Urothelium cell line (cell line): Measurements from ENCODE around the gene RXRA.

ENCODE experiments used
- DNase-seq: peaks from one replicate; pipeline ENCODE4 v3.0.0; 2011; ENCODE audit warnings: low spot score, mixed read lengths
- FAIRE-seq: peaks from 2 replicates; lab custom pipeline; 2011; peaks lifted over from hg19 to GRCh38; lab: Jason Lieb, UNC

Gene RXRA

DNA sequence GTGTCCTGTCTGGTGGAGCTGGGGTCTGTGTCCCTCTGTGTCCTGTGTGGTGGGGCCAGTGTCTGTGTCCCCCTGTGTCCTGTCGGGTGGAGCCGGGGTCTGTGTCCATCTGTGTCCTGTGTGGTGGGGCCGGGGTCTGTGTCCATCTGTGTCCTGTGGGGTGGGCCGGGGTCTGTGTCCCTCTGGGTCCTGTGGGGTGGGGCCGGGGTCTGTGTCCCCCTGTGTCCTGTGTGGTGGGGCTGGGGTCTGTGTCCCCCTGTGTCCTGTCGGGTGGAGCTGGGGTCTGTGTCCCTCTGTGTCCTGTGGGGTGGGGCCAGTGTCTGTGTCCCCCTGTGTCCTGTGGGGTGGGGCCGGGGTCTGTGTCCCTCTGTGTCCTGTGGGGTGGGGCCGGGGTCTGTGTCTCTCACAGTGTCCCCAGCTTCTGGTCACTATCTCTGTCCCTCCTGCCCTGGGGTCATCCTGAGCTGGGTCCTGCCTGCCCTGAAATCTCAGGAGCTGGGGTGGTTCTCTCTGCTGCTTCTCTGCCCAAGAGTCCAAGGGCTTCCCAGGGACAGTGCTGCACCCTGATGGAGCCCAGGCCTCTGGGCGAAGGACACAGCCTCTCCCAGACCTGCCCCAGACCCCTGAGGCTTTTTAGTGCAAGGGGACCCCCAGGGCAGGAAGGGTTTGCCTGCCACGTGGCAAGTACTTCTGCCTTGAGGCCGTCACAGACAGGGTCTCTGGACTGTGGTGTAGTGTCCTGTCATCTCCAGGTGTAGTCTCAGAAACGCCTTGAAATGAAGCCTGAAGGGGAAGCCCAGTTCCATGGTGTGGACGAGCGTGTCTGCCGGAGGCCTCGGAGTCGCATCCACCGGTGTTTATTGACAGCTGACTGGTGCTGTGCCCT is 131.3 kb downstream of the RXRA start:
- no peak for FAIRE-seq

DNA sequence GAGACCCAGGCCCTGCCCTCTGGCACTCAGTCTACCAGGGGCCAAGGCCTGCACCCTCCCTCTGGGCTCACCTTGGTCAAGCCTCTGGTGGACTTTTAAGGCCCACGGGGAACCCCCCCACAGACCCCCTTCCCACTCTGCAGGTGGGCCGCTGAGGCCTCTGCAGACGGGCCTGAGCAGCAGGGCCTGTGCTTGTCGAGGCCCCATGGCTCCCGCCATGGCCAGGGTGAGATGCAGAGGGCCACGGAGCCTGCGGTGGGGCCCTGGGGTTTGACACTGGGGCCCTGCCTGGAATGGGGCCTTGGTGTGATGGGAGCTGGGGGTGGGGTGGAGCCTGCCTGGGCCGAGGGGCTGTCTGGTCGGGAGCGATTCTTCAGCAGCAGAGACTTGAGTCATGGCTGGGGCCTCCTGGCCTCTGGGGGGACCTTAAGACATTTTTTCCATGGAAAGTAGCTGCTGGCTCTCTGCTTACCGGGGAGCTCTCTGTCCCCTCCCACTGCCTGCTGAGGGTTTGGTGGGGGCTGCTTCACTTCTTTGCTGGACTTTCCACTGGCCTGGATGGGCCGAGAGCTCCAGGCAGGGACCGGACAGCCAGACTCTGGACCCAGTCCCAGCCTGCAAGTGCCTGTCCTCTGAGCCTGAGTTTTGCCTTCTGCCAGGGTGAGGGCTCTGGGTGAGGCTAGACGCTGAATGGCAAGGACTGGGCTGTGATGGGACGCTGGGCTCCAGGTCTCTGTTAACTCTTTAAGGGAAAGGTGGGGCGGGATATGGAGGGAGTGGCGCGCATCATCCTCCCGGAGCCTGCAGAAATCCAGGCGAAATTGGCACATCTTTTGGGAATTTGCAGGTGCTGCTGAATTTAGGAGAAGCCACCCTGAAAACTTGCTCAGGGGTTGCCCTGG is 132.2 kb downstream of the RXRA start:
- FAIRE-seq (no peak), DNase-seq (no peak)

More for the DNA sequence above, 131.3 kb downstream of the RXRA start:
- no peak for DNase-seq

DNA sequence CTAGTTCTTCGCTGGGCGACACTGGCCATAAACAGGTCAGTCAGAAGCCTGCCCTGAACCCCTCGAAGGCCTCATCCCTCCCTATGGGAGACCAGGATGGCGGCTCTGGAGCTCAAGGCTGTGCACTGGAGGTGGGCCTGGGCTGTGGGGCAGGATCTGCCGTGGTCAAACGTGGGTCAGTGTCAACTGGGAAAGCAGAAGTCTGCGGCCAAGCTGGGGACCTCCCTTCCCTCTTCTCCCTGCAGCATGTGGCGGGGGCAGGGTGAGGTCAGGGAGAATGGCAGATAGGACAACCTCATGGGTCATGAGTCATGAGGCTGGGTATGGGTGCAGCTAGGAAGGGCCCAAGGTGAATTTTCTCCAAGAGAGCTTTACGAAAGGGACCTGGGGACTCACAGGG is 132.9 kb downstream of the RXRA start:
- FAIRE-seq (no peak), DNase-seq (no peak)

DNA sequence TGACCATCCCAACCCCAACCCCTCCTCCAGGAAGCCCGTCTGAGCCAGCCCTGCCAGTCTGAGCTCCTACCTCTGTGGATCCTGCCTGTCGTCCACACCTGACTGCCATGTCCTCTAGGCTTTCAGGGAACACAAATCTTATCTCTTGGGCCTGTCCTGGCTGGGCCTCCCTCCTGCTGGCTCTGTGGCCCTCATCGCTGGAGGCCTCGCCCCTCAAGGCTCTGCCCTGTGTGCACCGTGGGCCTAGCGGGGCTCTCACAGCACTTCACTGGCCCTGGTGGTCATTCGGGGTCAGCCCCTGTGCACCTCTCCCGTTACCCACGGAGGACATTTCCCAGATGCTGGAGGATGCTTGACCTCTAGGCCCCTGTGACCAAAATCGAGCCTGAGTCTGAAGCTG is 133.3 kb downstream of the RXRA start:
- FAIRE-seq, result no peak
- no peak for DNase-seq

DNA sequence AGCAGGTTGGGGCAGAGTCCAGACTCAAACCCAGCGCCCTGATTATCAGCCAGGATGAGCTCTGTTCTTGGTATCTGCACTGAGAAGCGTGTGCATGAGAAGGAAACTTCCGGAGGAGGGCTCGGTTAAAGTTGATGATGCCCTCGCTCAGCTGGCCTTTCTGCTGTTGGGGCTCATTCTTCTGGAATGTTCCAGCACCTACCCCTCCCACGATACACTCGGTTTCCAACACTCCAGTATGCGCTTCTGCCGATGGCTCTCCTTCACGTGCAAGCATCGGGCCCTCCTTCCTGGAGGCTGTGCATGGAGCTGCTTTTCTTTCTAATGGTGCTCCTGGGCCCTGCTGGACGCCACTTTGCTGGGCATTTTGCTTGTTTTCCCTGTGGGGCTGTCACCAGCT is 134.0 kb downstream of the RXRA start:
- no peak for FAIRE-seq
- DNase-seq, result no peak

DNA sequence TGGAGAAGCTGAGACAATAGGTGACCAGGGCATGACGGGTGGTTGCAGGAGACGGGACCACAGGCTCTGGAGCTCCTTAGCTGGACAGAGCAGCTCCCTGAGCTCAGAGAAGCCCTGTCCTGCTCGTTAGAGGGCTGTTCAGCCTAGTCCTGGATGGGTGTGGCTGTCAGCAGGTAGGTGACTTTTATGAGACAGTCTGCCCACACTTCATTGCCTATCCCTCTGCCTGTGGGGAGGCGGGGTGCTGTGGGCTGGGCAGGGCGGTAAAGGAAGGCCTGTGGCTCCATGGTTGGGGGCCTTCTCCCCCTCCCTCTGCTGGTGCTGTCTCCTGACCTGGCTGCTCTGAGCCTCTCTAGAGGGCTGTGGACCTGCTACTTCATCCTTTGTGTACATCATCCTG is 134.6 kb downstream of the RXRA start:
- no peak for FAIRE-seq
- DNase-seq, result no peak

DNA sequence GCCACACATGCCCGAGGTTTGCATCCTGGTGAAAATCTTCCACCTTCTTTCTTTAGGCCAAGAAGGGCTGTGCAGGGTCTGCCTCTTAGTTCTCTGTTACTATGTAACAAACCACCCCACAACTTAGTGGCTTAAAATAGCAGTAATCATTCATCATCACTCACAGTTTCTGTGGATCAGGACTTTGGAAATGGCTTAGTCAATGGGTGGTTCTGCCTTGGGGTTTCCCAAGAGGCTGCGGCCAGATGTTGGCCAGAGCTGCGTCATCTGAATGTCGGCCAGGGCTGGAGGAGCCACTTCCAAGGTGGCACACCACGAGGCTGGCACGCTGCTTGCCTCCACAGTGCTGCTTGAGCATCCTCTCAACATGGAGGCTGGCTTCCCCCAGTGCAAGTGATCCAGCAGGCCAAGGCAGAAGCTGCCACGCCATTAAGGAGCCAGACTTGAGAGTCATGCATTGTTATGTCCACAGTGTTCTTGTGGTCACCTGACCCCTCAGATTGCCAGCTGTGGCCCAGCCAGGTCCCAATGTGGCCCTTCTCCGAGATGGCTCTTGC is 135.2 kb downstream of the RXRA start:
- no peak for FAIRE-seq
- DNase-seq, result no peak

DNA sequence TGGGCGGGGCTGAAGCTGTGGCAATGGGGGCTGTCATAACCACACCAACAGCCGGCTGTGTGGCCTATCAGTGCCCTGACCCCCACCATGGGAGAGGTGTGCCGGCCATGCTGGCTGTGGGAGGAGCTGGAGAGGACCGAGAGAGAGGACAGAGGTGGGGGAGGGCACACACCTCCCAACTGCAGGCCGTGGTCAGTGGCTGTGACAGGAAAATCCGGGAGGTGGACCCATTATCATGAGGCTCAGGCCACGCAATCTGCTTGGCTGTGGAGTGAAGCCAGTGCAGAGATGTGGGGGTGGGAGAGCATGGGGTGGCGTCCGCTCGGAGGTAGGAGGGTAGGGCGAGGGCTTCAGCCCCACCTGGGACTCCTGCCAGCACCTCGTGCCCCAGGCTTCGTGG is 136.1 kb downstream of the RXRA start:
- DNase-seq (no peak), FAIRE-seq (no peak)

DNA sequence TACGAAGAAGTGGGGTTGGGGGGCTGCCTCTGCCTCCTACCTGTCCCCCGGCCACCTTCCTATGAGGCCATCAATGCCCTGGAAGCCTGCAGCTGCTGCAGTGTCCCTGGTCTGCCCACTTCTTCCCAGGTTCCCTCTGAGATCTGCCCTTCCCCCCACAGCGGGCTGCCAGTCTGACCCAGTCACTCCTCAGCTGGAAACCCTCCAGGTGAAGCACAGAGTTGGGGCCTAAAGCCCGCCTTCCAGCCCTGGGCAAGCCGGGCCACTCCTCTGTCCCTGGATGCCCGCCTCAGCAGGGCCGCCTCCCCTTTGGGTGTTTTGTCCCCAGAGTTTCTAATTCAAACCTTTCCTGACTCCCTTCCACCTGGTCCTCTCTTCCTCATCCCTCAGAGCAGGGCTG is 137.0 kb downstream of the RXRA start:
- FAIRE-seq (no peak), DNase-seq (no peak)

DNA sequence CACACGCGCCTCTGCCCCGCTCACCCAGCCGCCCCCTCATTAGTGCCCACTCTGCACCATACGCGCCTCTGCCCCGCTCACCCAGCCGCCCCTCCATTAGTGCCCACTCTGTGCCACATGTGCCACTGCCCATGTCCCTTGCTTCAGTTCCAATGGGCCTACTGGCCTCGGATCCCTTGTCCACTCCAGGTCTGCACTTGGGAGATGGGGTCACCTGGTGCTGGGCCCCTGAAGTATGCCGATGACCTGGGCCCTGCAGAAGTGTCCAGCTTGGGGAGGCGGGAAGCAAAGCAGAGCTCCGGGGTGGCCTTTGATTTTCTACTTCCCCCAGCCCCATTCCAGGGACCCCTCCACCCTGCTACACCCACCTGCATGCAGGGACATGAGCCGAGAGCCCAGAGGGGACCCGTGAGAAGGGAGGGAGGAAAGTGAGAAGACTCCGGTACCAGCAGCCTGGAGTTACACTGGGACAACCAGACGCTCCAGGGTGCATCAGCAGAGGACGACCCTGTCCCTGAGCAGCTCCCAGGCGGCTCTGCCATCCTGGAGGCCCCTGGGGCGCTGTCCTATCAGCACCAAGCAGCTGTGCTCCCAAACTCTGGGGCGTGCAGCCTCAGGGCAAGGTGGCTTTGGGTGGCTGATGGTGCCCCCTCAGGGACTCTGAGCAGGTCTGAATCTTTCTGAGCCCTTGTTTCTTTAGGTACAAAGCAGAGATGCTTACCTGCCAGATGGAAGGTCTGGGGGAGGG is 140.8 kb downstream of the RXRA start:
- no peak for DNase-seq
- FAIRE-seq, result no peak

DNA sequence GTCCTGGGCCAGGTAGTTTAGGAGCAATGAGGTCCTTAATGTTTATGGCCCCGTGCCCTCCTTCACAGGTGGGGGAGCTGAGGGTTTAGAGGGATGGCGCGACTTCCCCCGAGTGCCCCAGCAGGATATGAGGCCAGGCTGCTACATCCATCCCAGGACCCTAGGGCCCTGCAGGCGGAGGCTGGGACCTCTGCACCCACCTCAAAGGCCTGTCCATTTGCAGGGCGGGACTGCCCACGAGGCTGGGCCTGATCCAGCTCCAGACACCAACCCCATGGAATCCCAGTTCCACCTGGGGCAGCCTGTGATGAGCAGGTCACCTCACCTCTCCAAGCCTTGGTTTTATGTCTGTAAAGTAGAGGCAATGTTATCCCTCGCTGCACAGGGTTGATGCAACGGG is 142.1 kb downstream of the RXRA start:
- FAIRE-seq (no peak), DNase-seq (no peak)

DNA sequence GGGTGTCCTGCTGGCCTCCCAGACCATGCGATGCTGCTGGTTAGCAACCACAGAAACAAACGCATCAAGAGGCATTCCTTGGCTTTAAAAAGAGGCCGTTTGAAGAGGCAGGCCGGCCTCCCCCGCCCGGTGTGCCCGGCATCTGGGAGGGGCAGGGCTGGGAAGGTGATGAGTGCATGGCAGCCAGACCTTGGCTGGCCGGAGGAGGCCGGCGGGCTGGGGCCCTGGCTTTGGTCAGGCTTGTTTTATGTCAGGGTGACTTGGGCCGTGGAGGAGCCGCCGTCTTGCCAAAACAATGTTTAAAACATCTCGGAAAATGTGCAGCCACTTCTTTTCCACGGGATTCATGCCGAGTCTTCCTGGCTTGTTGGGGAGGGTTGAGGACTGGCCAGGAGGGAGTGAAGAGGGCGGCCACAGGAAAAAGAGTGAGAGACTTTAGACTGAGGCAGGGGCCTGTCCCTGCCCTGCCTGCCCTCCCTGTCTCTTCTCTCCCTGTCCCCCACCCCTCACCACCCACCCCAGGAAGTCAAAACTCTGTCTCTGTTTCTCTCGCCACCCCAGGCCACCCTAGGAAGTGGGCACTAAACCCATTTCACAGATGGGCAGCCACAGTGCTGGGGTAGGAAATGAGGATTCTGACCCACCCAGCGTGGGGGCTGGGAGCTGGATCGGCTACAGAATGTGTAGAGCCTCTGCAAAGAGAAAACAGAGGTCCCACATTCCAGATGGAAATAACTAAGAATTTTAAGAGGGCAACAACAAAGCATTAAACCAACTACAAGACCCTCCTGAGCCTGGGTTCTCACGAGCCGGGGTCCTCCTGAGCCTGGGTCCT is 143.0 kb downstream of the RXRA start:
- no peak for FAIRE-seq

DNA sequence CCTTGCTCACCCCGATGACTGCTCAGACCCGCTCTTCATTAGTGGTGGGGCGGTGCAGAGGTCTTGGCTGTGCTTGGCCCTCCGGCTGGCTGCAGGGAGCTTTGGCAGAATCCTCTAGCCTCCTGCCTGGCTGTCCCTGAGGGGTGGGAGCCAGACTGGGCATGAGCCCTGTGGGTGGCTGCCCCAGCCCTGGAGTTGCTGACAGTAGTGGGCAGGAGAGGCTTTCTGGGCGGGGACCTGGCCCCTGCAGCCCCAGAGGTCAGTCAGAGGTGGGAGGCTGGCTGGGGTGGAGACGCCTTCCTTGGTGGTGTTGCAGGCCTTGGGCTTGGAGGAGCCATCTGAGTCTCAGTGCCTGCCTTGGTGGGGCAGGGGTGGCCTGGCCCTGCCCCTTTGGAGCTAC is 146.0 kb downstream of the RXRA start:
- no peak for FAIRE-seq
- no peak for DNase-seq

More for the DNA sequence above, 143.0 kb downstream of the RXRA start:
- no peak for DNase-seq

DNA sequence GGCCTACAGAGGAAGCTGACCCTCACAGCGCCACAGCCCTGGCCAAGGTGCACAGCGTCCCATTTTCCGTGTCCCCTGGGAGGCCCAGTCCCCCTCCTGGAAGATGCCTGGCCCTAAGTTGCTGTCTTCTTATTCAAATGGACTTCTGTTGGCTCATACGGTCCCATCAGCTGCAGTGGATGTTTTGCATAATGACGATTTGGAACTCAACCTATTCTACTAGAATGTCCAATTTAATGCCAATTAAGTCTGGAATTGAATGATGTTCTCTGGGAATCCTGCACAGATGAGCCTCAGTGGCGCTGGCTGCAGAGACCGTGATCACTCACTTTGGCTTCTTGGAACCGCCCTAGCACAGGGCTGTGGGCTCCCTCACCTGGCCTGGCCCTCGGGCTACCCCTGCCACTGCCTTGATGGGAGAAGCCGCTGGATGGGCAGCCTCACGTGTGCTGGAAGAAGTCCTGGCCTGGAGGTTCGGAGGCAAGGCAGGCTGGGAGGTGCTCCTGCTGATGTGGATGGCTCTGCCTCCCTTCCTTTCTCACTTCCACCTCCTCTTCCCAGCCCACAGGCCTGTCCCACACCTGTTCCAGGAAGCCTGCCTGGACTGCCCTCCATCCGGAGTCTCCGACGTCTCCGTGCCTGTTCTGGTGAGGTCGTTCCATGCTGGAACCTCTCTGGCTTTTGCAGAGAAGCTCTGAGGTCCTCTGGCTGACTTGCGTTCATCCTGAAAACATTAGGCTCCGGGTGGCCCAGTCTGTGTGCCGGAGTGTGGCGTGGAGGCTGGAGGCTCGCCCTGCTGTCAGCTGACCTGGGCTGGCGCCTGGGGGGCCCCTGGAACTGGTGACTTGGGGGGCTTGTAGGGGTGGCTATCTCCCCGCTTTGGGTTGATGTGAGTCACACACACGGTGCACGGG is 147.1 kb downstream of the RXRA start:
- peak; percentile 9 for FAIRE-seq
- no peak for DNase-seq

DNA sequence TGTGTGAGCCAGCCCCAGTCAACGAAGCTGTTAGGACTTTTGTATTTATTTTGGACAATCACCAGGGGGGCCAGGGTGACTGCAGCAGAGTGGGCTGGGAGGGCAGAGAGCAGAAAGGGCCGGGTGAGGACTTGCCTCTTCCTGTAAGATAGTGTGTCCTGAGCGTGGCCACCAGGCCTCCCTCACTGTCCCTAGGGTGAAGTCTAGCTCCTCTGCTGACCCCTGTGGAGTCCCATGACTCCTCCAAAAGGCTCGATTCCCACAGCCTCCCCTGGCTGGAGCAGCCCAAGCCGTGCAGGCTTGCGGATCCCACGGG is 147.8 kb downstream of the RXRA start:
- FAIRE-seq (no peak), DNase-seq (no peak)

DNA sequence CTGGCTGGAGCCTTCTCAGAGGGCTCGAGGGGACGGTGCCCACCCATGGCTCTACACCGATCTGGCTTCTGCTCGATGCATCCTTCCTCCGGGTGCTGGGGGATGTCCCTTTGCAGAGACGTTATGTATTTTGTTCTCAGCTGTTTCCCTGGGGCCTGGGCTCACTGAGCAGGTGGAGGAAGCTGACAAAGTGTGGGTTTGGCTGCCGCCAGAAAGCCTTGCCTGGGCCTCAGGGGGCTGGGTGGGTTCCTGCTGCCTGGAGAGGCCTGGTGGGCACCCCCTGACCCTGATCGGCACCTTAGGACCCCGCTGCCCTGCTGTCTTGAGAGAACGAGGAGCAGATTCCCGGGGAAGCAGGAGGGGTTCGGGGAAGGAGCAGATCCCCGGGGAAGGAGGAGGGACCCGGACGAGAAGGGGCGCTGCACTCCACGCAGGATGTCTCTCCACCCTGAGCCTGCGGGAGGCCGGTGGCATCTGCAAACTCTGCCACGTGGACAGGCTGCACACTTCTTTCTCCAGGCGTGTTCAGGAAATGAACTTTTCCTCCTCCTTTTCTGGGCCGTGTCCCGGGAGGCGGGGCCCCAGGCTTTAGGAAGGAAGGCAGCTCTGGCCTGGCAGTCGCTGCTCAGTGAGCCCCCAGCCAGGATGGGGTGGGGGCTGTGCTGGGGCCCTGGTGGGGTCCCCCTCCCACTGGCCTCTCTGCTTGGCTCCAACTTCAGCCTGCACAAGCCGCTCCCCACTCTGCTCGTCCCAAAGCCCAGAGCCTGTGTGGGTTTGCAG is 148.9 kb downstream of the RXRA start:
- FAIRE-seq, result no peak
- DNase-seq, result no peak

DNA sequence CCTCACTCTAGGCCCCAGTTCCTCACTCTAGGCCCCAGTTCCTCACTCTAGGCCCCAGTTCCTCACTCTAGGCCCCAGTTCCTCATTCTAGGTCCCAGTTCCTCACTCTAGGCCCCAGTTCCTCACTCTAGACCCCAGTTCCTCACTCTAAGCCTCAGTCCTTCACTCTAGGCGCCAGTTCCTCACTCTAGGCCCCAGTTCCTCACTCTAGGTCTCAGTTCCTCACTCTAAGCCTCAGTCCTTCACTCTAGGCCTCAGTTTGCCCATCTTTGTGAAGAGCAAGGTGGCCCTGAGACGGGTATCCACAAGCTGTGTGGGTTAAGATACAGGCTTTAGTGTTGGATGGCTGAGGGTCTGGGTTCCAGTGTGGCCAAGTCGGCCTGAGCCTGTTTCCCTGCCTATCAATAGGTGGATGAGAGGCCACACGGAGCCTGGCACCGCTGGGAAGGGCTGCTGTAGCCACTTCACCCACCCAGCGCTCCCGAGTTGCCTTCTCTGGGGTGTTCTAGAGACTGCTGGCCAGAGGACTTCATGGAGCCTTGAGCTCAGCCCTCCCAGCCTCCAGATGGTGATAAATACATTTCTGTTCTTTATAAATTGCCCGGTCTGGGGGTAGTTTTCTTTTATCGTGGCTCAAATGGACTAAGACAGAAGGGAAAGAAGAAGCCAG is 150.2 kb downstream of the RXRA start:
- no peak for FAIRE-seq
- no peak for DNase-seq

DNA sequence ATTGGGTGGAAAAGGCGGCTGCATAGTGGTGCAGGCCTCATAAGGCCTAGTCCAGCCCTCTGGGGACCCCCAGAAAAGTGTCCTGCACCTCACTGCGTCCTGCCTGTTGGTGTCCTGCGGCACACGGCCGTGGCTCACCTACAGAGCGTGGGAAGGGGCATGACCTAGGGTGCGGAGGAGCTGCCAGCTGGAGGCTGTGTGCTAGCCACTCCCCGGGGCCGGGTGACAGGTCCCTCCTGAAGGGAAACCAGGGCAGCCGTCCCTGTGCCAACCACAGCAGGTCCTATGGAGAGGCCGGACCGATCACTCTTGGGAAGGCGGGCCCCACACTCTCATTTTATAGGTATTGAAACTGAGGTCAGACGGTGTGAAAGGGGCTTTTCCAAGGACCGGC is 150.7 kb downstream of the RXRA start:
- no peak for FAIRE-seq

More for the DNA sequence above, 150.7 kb downstream of the RXRA start:
- DNase-seq, result no peak
